DMS53 (cell line): Measurements from ENCODE around the gene PRRG2.
A peak's percentile ranks its signal among the peaks of the same experiment; 100 is the strongest.

Experiments used
- DNase-seq: peaks from one replicate; lab custom pipeline; 2025; lab: John Stamatoyannopoulos, UW

The PRRG2 gene

GRCh38 chr19:49557641-49558325 lies 23.3 kb upstream of the PRRG2 start:
- DNase-seq, result no peak

DNA sequence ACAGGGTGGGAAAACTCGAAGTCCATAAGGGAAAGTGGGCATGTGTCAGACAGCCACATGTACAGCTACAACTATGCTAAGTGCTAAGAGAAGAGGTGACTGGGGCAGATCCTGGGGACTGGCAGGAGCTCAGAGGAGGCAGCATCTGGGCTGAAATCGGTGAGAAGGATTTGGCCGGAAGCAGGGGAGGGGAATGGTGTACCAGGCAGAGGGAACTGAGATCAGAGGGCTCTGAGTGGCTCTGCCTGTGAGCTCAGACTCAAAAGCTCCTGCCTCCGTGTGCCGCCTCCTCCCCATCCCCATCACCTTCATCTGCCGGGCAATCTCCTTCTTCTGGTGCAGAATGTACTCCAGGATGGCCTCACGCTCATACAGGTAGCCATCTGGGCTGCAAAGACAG lies 22.5 kb upstream of the PRRG2 start:
- no peak for DNase-seq

DNA sequence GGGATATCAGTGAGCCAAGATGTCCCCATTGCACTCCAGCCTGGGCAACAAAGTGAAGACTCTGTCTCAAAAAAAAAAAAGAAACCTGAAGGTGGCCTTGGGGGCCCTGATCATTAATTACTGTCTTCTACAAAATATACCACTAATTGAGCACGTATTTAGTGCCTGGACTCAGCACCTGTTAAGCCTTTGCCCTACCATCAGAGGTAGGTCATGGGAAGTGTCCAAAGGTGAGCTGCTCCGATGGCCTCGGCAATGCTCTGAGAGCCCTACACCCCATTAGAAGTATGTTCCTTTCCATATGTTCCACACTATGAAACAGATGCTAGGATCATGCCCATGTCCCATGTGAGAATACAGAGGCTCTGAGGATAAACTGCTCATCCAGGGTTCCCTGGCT lies 21.7 kb upstream of the PRRG2 start:
- DNase-seq, result no peak

DNA sequence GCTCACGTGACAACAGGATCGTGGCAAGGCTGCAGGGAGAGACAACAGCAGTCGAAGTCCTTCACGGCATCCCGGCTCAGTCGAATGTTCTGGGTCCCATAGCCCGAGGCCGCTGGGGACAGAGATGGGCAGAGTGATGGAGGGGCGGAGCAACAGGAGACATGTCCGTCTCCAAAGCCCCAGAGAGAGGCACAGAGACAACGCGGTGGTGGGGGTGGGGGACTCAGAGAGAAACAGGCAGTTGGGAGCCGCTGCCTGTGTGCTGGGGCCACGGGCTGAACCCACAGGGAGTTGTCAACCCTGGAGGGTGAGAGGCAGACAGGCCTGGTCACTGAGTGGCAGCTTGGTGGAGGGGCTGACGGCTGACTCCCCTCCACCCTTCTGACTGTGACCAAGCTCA lies 21.2 kb upstream of the PRRG2 start:
- no peak for DNase-seq

DNA sequence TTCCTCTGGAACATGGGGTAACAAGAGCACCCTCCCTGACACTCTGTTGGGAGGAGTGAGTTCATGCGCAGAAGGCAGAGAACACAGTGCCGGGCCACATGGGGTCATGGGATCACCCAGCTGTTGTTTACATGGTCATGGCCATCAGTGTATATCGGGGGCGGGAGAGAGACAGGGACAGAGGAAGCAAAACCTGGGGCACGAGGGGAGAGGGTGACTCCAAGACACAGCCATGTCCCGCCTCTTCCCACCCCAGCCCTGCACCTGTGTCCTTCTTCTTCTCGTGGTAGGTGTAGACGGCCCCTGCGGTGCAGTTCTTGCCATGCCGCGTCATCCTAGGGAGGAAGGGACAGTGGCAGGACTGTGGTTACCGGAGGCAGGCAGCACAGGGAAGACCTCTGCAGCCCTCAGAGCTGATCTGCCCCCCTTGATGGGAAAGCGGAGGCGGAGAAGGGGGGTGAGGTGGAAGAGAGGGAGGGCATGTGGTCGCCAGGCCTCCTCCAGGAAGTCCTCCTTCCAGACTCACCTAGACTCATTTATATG lies 20.7 kb upstream of the PRRG2 start:
- no peak for DNase-seq

DNA sequence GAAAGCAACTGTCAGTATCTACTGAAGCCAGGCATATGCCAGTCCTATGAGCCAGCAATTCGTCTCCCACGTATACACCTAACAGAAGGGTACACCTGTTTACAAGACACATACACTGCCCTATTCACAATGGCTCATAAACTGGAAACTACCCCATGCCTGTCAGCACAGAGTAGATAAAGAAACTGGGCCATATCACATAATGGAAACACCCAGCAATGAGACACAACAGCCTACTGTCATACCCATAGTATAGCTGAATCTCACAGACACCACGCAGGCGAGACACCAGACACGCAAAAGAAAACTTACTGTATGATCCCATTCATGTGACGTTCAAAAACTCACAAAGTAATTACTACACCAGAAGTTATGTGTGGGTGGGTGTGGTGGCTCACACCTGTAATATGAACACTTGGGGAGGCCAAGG lies 16.5 kb upstream of the PRRG2 start:
- no peak for DNase-seq

GRCh38 chr19:49565261-49565660 lies 15.9 kb upstream of the PRRG2 start:
- DNase-seq, result no peak

DNA sequence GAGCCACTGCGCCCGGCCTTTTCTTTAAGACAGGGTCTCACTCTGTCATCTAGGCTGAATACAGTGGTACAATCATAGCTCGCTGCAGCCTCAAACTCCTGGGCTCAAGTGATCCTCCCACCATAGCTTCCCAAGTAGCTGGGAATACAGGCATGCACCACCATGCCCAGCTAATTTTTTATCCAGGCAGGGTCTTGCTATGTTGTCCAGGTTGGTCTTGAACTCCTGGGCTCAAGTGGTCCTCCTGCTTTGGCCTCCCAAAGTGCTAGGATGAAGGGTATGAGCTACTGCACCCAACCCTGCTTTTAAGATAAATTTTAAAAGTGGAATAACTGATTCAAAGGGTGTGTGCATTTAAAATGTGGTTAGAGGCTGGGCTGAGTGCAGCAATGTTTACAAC lies 14.8 kb upstream of the PRRG2 start:
- no peak for DNase-seq

DNA sequence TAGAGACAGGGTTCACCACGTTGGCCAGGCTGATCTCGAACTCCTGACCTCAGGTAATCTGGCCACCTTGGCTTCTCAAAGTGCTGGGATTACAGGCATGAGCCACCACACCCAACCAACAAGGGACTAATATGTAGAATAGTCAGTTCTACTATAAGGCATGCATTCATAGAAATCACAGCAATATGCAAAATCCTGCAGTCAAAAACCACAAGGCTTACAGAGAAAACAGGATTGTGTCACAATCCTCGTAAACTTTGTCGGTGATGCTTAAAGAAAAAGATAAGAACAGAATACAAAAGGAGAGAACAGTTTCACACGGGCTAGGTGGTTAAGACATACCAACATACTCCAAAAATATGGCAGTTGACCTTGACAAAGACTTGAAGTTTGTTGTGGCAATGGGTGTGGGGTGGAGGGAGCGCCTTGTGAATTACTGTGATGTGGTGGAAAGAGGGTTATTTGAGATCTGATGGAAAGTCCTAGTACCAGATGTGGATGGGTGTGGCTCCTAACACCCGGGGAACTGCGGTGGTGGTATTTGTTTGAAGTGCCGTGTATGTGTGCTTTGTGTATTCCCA lies 13.2 kb upstream of the PRRG2 start:
- DNase-seq, result no peak

- peak; percentile 87 for DNase-seq
Measured at GRCh38 chr19:49570138-49570856, 10.8 kb upstream of the PRRG2 start.

- peak; percentile 61 for DNase-seq
Measured at GRCh38 chr19:49570997-49571676, 10.0 kb upstream of the PRRG2 start.

DNA sequence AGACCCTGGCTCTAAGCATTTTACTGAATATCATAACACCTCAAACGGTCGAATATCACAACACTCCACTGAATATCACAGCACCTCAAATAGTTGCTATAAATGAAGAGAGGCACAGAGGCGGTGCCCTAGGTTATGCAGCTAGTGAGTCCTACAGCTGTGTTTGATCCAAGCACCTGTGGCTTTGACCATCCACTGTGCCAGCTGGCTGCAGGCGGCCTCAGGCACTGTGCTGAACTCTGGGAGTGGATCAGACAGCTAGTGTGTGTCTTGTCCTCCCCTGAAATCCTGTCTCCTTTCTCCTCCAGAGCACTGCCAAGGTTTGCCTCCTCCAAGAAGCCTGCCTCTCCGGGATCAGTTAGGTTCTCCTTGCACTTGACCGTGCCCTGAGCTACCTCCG lies 8.1 kb upstream of the PRRG2 start:
- DNase-seq, result no peak

GRCh38 chr19:49573425-49573824 lies 7.7 kb upstream of the PRRG2 start:
- DNase-seq, result no peak

- no peak for DNase-seq
Measured at GRCh38 chr19:49574206-49574755, 6.8 kb upstream of the PRRG2 start.

DNA sequence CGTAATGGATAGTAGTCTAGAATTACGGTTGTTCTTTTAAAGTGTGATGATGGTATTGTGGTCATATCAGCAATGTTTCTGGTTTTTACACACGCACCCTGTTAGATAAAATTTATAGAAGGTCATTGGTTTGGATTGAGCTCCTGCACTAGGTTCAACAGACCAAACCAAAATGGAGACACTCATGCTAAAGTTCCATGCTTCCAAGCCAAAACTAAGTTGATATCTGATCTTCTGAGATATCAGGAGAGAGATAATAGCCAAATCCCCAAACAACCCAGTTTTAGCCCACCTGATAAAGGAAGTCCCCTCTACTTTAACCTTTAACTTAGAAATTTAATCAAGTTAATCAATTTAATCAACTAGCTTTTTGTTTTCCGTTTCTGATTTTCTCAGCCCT lies 1.9 kb upstream of the PRRG2 start:
- no peak for DNase-seq

- no peak for DNase-seq
Measured at GRCh38 chr19:49579947-49580263, 1.2 kb upstream of the PRRG2 start.

DNA sequence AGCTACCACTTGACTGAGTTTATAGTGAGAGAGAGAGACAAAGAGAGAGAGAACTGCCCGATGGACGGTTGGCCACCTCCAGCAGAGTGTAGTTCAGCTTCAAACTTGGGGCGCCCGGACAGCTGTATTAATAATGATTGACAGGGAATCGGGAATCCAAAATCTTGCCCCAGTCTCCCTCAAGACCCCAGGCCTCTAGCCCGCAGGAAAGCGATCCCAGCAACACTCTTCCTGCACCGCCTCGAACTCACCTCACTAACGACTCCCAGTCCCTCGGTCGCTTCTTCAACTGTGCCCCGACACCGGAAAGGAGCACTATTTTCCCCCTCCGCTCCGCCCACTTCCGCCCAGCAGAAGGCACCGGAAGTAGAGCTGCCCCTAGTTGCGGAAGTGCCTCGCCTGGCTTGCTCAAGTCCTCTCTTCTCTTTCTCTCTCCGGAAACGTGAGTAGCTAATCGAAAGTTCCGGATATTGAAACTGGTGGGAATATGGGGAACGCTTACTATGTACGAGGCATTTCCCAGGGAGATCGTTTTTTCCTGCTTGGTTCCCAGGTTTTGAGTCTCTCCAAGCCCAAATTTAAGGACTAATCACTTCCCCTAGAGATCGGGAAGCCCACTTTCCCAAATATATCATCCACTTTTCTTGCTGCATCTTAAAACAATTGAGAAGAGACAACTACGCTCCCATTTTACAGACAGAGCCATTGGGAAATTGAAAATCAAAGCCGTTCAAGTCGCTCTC lies 681 bp upstream of the PRRG2 start, which contains the start of gene NOSIP:
TSS of gene NOSIP (minus strand) at position 293 of the 743 bp plus-strand sequence. CDS start 19,865 bp downstream, outside the sequence.
- DNase-seq, result peak; percentile 97

- DNase-seq, result no peak
Measured at GRCh38 chr19:49583239-49583638, 2.1 kb downstream of the PRRG2 start.

DNA sequence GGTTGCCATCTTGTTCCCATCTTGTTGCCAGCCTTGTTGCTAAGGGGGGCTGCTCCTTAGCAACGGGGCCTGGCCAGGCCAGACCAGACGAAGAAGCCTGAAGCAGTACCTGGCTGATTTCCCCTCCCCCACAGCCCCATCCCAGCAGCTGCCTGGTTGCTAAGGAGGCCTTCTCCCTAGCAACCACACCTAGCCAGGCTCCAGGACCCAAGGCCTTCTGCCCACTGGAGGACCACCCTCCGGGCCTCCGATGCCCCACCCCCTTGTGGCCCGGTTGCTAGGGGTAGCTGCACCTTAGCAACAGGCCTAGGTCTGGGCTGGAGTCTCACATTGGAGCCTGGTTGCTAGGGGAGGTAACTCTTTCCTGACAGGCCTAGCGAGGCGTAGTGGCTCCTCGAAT lies 3.9 kb downstream of the PRRG2 start:
- peak; percentile 51 for DNase-seq

DNA sequence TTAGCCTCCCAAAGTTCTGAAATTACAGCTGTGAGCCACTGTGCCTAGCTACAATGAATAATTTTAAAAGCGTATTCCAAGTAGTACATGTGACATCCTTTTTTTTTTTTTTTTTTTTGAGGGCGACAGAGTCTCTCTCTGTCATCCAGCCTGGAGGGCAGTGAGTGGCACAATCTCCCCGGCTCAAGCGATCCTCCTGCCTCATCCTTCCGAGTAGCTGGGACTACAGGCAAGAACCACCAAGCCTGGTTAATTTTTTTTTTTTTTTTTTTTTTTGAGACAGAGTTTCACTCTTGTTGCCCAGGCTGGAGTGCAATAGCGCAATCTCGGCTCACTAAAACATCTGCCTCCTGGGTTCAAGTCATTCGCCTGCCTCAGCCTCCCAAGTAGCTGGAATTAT lies 6.1 kb downstream of the PRRG2 start:
- DNase-seq, result no peak

DNA sequence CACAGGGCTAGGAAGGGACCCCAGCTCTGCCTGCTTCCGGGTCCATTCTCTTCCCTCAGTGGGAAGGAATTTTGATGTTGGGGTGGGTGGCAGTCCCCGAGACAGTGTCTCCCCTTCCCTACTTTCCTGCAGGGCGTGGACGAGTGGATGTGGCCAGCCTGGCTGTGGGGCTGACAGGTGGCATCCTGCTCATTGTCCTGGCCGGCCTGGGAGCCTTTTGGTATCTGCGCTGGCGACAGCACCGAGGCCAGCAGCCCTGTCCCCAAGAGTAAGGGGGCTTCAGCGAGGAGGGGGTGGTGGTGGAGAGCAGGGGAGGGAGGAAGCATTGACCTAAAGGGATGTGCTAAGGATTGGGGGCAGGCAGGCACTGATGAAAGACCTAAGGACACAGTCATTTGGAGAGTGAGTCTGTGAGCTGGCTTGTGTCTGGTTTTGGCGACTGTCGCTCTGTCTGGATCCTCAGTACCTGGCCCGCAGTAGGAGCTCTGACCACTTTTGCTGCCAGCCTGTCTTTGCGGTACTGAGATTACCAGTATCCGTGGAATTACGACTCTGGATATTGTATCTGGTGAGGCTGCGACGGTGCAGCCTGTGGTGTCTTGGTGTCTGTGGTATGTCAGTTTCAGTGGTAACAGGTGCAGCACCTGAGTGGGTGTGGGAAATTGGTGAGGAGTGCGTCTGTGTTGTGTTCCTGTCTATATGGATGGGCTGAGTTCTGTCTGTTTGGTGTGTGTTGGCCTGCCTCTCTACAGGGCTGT lies 7.4 kb downstream of the PRRG2 start:
- DNase-seq, result no peak
